ENCODE data around the gene IL17RB.

DNA sequence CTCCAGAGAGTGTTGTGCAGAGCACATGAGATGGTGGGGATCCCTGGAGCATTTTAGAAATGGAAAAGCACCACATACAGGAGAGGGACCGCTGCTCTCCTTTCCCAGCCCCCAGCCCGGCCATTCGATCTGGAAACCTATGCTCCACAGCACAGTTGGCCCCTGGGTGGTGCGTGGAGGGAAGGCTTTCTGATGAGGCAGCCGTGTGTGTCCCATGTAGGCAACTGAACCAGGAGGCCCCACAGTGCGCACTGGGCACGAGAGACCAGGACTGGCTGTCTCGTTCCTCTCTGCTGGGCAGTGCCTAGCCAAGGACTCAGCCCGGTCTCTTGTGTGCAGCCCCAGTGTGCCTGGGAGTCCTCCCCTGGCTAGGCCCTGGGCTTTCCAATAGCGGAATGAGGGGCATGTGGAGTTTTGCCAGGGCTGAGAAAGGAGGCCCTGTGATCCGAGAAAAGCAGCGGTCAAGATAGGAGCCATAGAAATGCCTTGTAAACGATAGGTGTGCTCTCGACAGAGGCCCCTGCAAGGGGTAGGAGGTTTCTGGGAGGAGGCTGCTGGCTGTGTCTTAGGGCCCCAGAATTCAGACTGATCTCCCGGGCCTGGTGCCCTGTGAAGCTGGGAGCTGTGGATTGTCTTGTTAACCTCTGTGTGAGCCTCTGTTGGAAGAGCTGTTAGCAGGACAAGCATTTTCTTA lies 39.1 kb upstream of the IL17RB start:
- TF ChIP-seq, protein P1, sequence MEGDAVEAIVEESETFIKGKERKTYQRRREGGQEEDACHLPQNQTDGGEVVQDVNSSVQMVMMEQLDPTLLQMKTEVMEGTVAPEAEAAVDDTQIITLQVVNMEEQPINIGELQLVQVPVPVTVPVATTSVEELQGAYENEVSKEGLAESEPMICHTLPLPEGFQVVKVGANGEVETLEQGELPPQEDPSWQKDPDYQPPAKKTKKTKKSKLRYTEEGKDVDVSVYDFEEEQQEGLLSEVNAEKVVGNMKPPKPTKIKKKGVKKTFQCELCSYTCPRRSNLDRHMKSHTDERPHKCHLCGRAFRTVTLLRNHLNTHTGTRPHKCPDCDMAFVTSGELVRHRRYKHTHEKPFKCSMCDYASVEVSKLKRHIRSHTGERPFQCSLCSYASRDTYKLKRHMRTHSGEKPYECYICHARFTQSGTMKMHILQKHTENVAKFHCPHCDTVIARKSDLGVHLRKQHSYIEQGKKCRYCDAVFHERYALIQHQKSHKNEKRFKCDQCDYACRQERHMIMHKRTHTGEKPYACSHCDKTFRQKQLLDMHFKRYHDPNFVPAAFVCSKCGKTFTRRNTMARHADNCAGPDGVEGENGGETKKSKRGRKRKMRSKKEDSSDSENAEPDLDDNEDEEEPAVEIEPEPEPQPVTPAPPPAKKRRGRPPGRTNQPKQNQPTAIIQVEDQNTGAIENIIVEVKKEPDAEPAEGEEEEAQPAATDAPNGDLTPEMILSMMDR (conservative IDR thresholded peaks at IDR 0.05; ENCODE audit: low read length), result no peak
- TF ChIP-seq EZH2phosphoT487 (IDR thresholded peaks at IDR 0.05; ENCODE audit: borderline replicate concordance), result no peak
